ENCODE measurements around the gene TEX264.
"Not testable (repeated sequence)": the region's sequence is repeated elsewhere in the genome, so short reads cannot be mapped to it uniquely, and the experiment has no call there.

The TEX264 gene

DNA sequence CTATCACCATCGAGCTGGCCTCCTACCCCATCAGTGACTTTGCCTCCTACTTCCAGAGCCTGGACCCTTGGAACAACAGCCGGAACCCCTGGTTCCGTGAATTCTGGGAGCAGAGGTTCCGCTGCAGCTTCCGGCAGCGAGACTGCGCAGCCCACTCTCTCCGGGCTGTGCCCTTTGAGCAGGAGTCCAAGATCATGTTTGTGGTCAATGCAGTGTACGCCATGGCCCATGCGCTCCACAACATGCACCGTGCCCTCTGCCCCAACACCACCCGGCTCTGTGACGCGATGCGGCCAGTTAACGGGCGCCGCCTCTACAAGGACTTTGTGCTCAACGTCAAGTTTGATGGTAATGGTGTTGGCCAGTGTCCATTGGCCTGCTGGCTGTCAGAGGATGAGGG is 41.9 kb downstream of the TEX264 start:
- DNase-seq (ENCODE audit: low read depth in 3 of 3, low spot score in 1 of 3): no peak

GRCh38 chr3:51715231-51715976 is 44.4 kb downstream of the TEX264 start:
- DNase-seq (ENCODE audit: low read depth in 3 of 3, low spot score in 1 of 3): no peak

- DNase-seq (ENCODE audit: low read depth in 3 of 3, low spot score in 1 of 3): no peak
Observed at GRCh38 chr3:51715977-51716294, 44.9 kb downstream of the TEX264 start.

DNA sequence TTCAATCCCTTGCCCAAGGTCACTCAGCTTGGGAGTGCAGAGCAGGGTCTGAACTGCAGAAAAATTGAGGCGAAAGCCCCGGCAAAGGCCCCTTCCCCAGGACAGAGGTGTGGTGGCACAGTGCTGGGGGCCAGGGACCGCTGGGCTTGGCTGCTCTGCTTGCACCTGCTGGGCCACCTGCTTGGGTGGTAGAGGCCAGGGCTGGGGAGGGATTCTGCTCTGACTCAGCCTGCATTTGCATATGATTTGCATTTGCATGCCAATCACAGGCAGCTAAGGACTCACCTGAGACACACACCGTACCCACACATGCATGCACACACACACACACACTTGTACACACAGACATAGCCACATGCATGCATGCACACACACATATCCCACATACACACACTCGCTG is 45.8 kb downstream of the TEX264 start:
- no peak for DNase-seq (ENCODE audit: low read depth in 3 of 3, low spot score in 1 of 3)

GRCh38 chr3:51717446-51717845 is 46.4 kb downstream of the TEX264 start:
- DNase-seq (ENCODE audit: low read depth in 3 of 3, low spot score in 1 of 3): no peak

- no peak for DNase-seq (ENCODE audit: low read depth in 3 of 3, low spot score in 1 of 3)
Observed at GRCh38 chr3:51717947-51718346, 46.9 kb downstream of the TEX264 start.

GRCh38 chr3:51718547-51719409 is 47.7 kb downstream of the TEX264 start:
- DNase-seq (ENCODE audit: low read depth in 3 of 3, low spot score in 1 of 3): peak in 1 of 3 donors; percentile 18

GRCh38 chr3:51719410-51720025 is 48.5 kb downstream of the TEX264 start:
- no peak for DNase-seq (ENCODE audit: low read depth in 3 of 3, low spot score in 1 of 3)

DNA sequence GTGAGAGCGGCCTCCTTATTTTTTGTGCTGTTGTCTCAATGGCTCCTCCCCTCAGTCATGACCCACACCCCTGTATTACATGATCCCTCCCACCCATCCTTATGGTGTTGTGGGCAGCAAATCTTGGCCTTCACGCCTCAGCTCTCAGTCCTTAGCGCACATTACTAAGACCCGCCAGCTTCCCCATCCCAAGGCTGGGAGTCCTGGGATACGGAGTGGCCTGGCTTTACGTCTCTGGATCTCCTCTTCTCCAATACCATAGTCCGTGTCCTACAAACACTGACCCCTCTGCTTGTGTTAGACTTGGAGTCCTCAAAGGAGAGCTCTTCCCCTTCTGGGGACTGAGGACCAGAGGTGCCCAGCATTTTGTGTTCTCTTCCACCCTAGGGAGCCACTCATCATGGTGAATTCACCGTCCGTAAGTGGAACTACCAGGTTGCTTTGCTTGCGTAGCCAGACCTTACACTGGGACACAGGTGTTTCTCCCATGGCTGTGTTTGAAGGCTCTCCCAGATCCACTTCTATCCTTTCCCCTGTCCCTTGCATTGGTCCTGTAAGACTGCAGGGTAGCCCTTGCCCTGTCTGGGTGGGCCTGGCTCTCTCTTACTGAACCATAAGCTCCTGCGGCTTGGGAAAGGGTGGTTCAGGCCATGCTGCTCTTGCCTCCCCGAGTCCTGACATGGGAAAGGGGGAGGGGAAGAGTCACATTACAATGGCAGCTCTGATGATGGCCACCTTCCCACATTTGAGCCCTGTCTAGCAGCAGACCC is 49.4 kb downstream of the TEX264 start:
- DNase-seq (ENCODE audit: low read depth in 3 of 3, low spot score in 1 of 3): no peak

- no peak for DNase-seq (ENCODE audit: low read depth in 3 of 3, low spot score in 1 of 3)
Observed at GRCh38 chr3:51721062-51721745, 50.2 kb downstream of the TEX264 start.

DNA sequence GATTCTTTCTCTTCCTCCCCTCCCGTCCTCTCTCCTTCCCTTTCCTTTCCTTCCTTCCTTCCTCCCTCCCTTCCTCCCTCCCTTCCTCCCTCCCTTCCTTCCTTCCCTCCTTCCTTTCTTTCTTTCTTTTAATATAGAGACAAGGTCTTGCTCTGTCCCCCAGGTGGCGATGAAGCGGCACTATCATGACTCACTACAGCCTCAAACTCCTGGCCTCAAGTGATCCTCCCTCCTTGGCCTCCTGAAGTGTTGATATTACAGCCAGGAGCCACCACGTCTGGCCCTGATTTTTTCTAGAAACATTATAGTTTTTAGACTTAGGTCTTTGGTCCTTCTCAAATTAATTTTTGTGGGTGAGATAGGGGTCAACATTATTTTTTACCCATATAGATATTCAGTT is 51.3 kb downstream of the TEX264 start:
- DNase-seq (ENCODE audit: low read depth in 3 of 3, low spot score in 1 of 3): no peak

- DNase-seq (ENCODE audit: low read depth in 3 of 3, low spot score in 1 of 3): no peak
Observed at GRCh38 chr3:51727500-51727899, 56.4 kb downstream of the TEX264 start.

DNA sequence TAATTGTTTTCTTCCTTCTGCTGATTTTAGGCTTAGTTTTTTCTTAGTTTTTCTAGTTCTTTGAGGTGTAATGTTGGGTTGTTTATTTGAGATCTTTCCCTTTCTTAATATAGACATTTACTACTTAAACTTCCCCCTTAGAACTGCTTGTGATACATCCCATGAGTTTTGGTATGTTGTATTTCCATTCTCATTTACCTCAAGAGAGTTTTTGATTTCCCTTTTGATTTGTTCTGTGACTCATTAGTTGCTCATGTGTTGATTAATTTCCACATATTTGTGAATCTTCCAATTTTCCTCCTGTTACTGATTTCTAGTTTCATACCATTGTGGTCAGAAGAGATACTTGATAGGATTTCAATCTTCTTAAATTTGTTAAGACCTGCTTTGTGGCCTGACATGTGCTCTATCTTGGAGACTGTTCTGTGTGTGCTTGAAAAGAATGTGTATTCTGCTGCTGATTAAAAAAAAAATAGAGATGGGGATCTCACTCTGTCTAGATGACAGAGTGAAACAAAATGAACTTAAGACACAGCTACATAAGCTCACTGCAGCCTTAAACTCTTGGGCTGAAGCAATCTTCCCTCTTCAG is 58.1 kb downstream of the TEX264 start:
- DNase-seq (ENCODE audit: low read depth in 3 of 3, low spot score in 1 of 3): no peak

DNA sequence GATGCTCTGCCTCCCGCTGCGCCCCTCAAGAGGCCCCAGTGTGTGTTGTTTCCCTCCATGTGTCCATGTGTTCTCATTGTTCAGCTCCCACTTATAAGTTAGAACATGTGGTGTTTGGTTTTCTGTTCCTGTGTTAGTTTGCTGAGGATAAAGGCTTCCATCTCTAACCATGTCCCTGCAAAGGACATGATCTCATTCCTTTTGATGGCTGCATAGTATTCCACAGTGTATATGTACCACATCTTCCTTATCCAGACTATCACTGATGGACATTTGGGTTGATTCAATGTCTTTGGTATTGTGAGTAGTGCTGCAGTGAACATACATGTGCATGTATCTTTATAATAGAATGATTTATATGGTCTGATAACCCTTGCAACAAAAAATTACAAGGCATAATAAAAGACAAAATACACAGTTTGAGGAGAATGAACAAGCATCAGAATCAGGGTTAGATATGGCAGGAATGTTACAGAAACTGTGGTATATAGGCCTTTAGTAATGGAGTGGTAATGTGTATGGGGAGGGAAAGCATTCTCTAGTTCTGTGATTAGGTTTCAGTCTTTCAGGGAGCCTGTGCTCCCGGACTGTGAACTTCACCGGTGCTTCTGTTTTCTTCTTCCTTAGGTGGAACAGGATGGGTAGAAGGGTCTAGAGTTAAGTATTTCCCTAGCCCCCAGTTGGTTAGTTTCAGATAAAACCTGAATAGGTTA is 63.0 kb downstream of the TEX264 start:
- DNase-seq (ENCODE audit: low read depth in 3 of 3, low spot score in 1 of 3): no peak

DNA sequence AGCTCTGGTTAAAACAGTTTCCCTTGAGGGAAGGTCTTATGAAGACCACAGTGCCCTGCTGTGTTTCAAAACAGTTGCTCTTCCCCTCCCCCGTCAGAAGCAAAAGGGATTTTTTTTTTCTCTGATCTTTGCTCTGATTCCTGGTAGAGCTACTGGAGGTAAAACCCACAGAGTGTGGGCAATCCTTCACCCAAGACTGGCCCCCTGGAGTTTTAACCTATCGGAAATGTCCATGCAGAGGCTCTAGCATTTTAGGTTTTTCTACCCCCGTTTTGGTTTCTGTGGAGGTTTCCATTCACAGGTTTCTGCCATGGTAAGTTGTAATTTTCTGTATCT is 63.5 kb downstream of the TEX264 start:
- DNase-seq (ENCODE audit: low read depth in 3 of 3, low spot score in 1 of 3): no peak

DNA sequence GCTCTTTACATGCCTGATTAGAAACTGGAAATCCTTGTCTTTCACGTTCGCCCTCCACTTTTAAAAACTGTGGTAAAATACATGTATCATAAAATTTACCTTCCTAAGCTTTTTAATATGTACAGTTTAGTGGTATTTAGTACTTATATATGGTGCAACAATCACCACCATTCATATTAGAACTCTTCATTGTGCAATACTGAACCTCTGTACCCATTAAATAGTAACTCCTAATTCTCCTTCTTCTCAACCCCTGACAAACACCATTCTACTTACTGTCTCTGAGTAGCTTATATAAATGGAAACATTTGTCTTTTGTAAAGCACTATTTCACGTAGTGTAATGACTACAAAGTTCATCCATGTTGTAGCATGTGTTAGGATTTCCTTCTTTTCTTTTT is 64.0 kb downstream of the TEX264 start:
- no peak for DNase-seq (ENCODE audit: low read depth in 3 of 3, low spot score in 1 of 3)

- no peak for DNase-seq (ENCODE audit: low read depth in 3 of 3, low spot score in 1 of 3)
Observed at GRCh38 chr3:51735950-51736349, 64.9 kb downstream of the TEX264 start.

DNA sequence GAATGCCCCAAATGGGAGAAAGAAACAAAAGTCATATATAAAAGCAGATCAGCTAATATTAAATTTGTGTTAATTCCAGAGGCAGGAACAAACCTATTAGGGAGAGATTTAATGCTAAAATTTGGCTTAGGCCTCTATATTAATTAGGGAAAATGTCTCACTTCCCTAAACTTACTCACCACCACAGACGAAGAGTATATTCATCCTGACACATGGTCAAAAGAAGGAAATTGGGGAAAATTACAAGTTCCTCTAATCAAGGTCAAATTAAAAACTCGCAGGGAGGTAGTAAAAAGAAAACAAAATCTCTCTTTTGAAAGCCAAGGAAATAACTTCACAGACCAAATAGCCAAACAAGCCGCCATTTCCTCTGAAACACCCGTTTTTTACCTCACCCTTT is 68.1 kb downstream of the TEX264 start:
- no peak for DNase-seq (ENCODE audit: low read depth in 3 of 3, low spot score in 1 of 3)

DNA sequence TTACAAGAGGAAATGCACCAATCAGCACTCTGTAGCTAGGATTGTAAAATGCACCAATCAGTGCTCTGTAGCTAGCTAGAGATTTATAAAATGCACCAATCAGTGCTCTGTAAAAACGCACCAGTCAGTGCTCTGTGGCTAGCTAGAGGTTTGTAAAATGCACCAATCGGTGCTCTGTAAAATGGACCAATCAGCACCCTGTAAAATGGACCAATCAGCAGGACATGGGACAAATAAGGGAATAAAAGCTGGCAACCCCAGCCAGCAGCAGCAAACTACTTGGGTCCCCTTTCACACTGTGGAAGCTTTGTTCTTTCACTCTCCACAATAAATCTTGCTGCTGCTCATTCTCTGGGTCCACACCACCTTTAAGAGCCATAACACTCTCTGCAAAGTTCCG is 71.3 kb downstream of the TEX264 start:
- DNase-seq (ENCODE audit: low read depth in 3 of 3, low spot score in 1 of 3): not testable (repeated sequence)

- not testable (repeated sequence) for DNase-seq (ENCODE audit: low read depth in 3 of 3, low spot score in 1 of 3)
Observed at GRCh38 chr3:51742978-51743377, 71.9 kb downstream of the TEX264 start.
